HEK293 (cell line): Measurements from ENCODE around the gene ADA.

Experiments
- CTCF ChIA-PET: fragments of 350-600 bp; formaldehyde crosslinking; extraction: SDS; loops from one replicate; lab custom pipeline; 2021; ENCODE audit warnings: antibody characterized with exemption; lab: Yijun Ruan, JAX
- POLR2A ChIA-PET: fragments of 300-600 bp; formaldehyde crosslinking; extraction: SDS; loops from one replicate; lab custom pipeline; 2020; ENCODE audit warnings: antibody characterized with exemption, inconsistent platforms; lab: Yijun Ruan, JAX
- H3K27ac ChIP-seq: fragments of 200-500 bp; sonication (Bioruptor generic); 2 replicates; pipeline ENCODE4 v1.5.1; 2014; ENCODE audit warnings: low read depth, low read length, control low read depth, inconsistent platforms; ENCODE audit errors: extremely low read depth
- H3K36me3 ChIP-seq, 2 experiments: fragments of 200-500 bp in 1 of 2; sonication (Bioruptor generic) in 1 of 2; 1 replicate in 1 of 2; 2 replicates in 1 of 2; pipeline ENCODE4 v1.5.1; 2014 to 2017; ENCODE audit warnings: inconsistent platforms in 2 of 2, low read length in 2 of 2; ENCODE audit not compliant: control insufficient read depth in 2 of 2, insufficient read depth in 1 of 2
- H3K4me1 ChIP-seq: fragments of 200-500 bp; sonication (Bioruptor generic); 2 replicates; pipeline ENCODE4 v1.5.1; 2014; ENCODE audit warnings: mild to moderate bottlenecking, low read length, inconsistent platforms; ENCODE audit not compliant: control insufficient read depth, insufficient read depth
- H3K4me3 ChIP-seq: 2 replicates; pipeline ENCODE4 v1.5.1; 2011; ENCODE audit warnings: low read depth, mild to moderate bottlenecking, control low read depth, low read length, moderate library complexity
- H3K9me3 ChIP-seq: fragments of 200-500 bp; sonication (Bioruptor generic); 2 replicates; pipeline ENCODE4 v1.5.1; 2014; ENCODE audit warnings: low read depth, low read length, inconsistent platforms; ENCODE audit not compliant: control insufficient read depth, insufficient read depth
- GLI2 ChIP-seq: fragments of 450-650 bp; formaldehyde crosslinking; IDR thresholded peaks from 2 replicates; pipeline ENCODE4; 2017; ENCODE audit warnings: missing biosample characterization, missing genetic modification characterization, low read depth, borderline replicate concordance
- GLIS2 ChIP-seq: fragments of 450-650 bp; formaldehyde crosslinking; IDR thresholded peaks from 2 replicates; pipeline ENCODE4 v1.5.1; 2016; ENCODE audit warnings: missing biosample characterization, missing genetic modification characterization
- IKZF3 ChIP-seq: fragments of 450-650 bp; IDR thresholded peaks from 2 replicates; pipeline ENCODE4 v1.5.0; 2018; ENCODE audit warnings: missing biosample characterization, mild to moderate bottlenecking, missing genetic modification characterization, moderate library complexity
- MYNN ChIP-seq: fragments of 450-650 bp; formaldehyde crosslinking; IDR thresholded peaks from 2 replicates; pipeline ENCODE4 v1.5.1; 2016; ENCODE audit warnings: missing biosample characterization, missing genetic modification characterization, borderline replicate concordance
- MZF1 ChIP-seq: fragments of 450-650 bp; formaldehyde crosslinking; IDR thresholded peaks from 2 replicates; pipeline ENCODE4 v1.5.1; 2017; ENCODE audit warnings: missing biosample characterization, missing genetic modification characterization, borderline replicate concordance
- RBAK ChIP-seq: fragments of 450-650 bp; formaldehyde crosslinking; IDR thresholded peaks from 2 replicates; pipeline ENCODE4 v1.5.1; 2016; ENCODE audit warnings: missing biosample characterization, missing genetic modification characterization
- SCRT2 ChIP-seq: fragments of 450-650 bp; formaldehyde crosslinking; IDR thresholded peaks from 2 replicates; pipeline ENCODE4 v1.5.1; 2016; ENCODE audit warnings: missing biosample characterization, missing genetic modification characterization
- TRIM28 ChIP-seq: IDR thresholded peaks from 2 replicates; pipeline ENCODE4 v1.6.1; 2011; ENCODE audit warnings: low read length, control low read depth, borderline replicate concordance
- YY1 ChIP-seq: fragments of 450-650 bp; formaldehyde crosslinking; IDR thresholded peaks from 2 replicates; pipeline ENCODE4 v1.5.1; 2018; ENCODE audit warnings: missing biosample characterization, missing genetic modification characterization
- ZFP37 ChIP-seq: fragments of 450-650 bp; formaldehyde crosslinking; IDR thresholded peaks from 2 replicates; pipeline ENCODE4 v1.5.1; 2016; ENCODE audit warnings: missing biosample characterization, missing genetic modification characterization
- ZFP41 ChIP-seq: fragments of 450-650 bp; formaldehyde crosslinking; IDR thresholded peaks from 2 replicates; pipeline ENCODE4 v1.5.1; 2016; ENCODE audit warnings: missing biosample characterization, missing genetic modification characterization, borderline replicate concordance
- ZNF114 ChIP-seq: fragments of 450-650 bp; formaldehyde crosslinking; IDR thresholded peaks from 2 replicates; pipeline ENCODE4 v1.5.0; 2017; ENCODE audit warnings: missing biosample characterization, missing genetic modification characterization
- ZNF202 ChIP-seq: fragments of 450-650 bp; formaldehyde crosslinking; IDR thresholded peaks from 2 replicates; pipeline ENCODE4 v1.5.1; 2016; ENCODE audit warnings: missing biosample characterization, missing genetic modification characterization, borderline replicate concordance
- ZNF248 ChIP-seq: fragments of 450-650 bp; formaldehyde crosslinking; IDR thresholded peaks from 2 replicates; pipeline ENCODE4 v1.5.1; 2017; ENCODE audit warnings: missing biosample characterization, missing genetic modification characterization
- ZNF391 ChIP-seq: fragments of 450-650 bp; formaldehyde crosslinking; IDR thresholded peaks from 2 replicates; pipeline ENCODE4 v1.5.1; 2016; ENCODE audit warnings: low read depth, missing biosample characterization, missing genetic modification characterization, borderline replicate concordance
- ZNF394 ChIP-seq: fragments of 450-650 bp; formaldehyde crosslinking; IDR thresholded peaks from 2 replicates; pipeline ENCODE4 v1.5.1; 2016; ENCODE audit warnings: missing biosample characterization, missing genetic modification characterization, mild to moderate bottlenecking, moderate library complexity, borderline replicate concordance
- ZNF433 ChIP-seq: fragments of 450-650 bp; formaldehyde crosslinking; IDR thresholded peaks from 2 replicates; pipeline ENCODE4 v1.5.1; 2016; ENCODE audit warnings: missing biosample characterization, missing genetic modification characterization, low read depth
- ZNF747 ChIP-seq: fragments of 450-650 bp; formaldehyde crosslinking; IDR thresholded peaks from 2 replicates; pipeline ENCODE4 v1.5.1; 2016; ENCODE audit warnings: missing biosample characterization, missing genetic modification characterization
- ZNF791 ChIP-seq: fragments of 450-650 bp; formaldehyde crosslinking; IDR thresholded peaks from 2 replicates; pipeline ENCODE4 v1.5.1; 2016; ENCODE audit warnings: missing biosample characterization, missing genetic modification characterization
- ZNF843 ChIP-seq: fragments of 450-650 bp; formaldehyde crosslinking; IDR thresholded peaks from 2 replicates; pipeline ENCODE4 v1.5.1; 2016; ENCODE audit warnings: missing biosample characterization, missing genetic modification characterization
- ZSCAN23 ChIP-seq: fragments of 450-650 bp; formaldehyde crosslinking; IDR thresholded peaks from 2 replicates; pipeline ENCODE4 v1.5.1; 2016; ENCODE audit warnings: missing biosample characterization, missing genetic modification characterization
- TF ChIP-seq, protein P1 (sequence below): fragments of 450-650 bp; formaldehyde crosslinking; IDR thresholded peaks from 2 replicates; pipeline ENCODE4 v1.5.0; 2017; ENCODE audit warnings: missing biosample characterization, missing genetic modification characterization, borderline replicate concordance
- TF ChIP-seq, protein P2 (sequence below): fragments of 450-650 bp; formaldehyde crosslinking; IDR thresholded peaks from 2 replicates; pipeline ENCODE4; 2016; ENCODE audit warnings: missing biosample characterization, missing genetic modification characterization
- TF ChIP-seq, protein P3 (sequence below): fragments of 450-650 bp; formaldehyde crosslinking; IDR thresholded peaks from 2 replicates; pipeline ENCODE4 v1.5.1; 2016; ENCODE audit warnings: missing biosample characterization, missing genetic modification characterization, borderline replicate concordance
- TF ChIP-seq, protein P4 (sequence below): fragments of 450-650 bp; formaldehyde crosslinking; IDR thresholded peaks from 2 replicates; pipeline ENCODE4 v1.5.1; 2016; ENCODE audit warnings: missing biosample characterization, missing genetic modification characterization
- TF ChIP-seq, protein P5 (sequence below): fragments of 450-650 bp; IDR thresholded peaks from 2 replicates; pipeline ENCODE4 v1.5.1; 2018; ENCODE audit warnings: missing biosample characterization, mild to moderate bottlenecking, missing genetic modification characterization

The ADA gene

DNA sequence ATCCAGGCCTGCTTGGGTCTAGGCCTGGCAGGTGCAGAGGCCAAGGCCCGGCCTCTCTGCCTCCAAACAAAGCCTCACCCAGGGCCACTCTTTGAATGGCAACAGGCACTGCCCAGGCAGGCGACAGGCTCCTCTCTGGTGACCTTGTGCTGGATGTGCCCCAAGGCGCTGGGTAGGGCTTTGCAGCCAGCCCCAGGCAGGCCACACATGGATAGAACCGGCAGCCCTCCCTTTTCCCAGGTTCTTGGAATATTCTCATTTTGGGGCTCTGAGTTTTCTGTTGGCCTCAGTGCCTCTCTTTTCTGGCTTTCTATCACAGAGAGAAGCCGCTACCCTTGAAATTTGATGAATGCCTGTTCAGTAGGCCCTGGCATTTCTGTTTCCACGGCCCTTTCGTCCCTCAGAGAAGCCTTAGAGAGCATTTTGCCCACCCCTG is 50.2 kb downstream of the ADA start:
- POLR2A ChIA-PET = no interaction called here
- H3K4me1 ChIP-seq = peaks cover 8% of the 10 kb centered on the region; the same call in 1 of the 2 replicates
- CTCF ChIA-PET = interaction anchor here (0.7 to 1.0 kb wide), 4 partner anchors 8 to 267 kb away, joined by 3 read pairs; no protein-coding TSS in a partner anchor

DNA sequence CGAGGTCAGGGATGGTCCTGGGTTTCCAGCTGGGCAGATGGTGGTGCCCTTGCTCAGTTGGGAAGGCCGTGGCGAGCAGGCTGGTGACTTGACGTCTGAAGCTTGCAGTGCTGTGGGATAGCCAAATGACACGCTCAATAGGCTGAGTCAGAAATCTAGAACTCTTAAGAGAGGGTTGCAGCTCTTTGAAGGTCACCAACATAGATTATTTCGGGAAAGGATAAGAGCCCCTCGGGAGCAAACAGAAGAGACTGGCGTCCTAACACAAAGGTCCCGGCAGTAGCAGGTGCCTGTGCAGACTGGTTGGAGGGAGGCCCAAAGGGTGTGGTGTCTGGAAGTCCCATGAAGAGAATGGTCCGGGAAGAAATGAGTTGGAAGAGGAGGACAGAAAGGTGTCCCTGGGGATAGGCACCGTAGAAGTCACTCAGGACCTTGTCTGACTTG is 50.7 kb downstream of the ADA start:
- CTCF ChIA-PET = interaction anchor here (0.7 kb wide), 1 partner anchor 12 kb away, joined by 3 read pairs; no protein-coding TSS in a partner anchor

More for the DNA sequence above, 50.2 kb downstream of the ADA start:
- TF ChIP-seq SCRT2 (tag by site-specific recombination) (peak; percentile 68; the same call in 1 of the 2 replicates), ZSCAN23 (tag by site-specific recombination) (no peak)
- TF ChIP-seq, all 188 proteins: peak for 1
- Histone ChIP-seq H3K9me3 (no peaks in the 10 kb centered on the region), H3K27ac (no peak overlapping the region), H3K36me3 (no peaks in the 10 kb centered on the region), H3K4me3 (no peak overlapping the region)

DNA sequence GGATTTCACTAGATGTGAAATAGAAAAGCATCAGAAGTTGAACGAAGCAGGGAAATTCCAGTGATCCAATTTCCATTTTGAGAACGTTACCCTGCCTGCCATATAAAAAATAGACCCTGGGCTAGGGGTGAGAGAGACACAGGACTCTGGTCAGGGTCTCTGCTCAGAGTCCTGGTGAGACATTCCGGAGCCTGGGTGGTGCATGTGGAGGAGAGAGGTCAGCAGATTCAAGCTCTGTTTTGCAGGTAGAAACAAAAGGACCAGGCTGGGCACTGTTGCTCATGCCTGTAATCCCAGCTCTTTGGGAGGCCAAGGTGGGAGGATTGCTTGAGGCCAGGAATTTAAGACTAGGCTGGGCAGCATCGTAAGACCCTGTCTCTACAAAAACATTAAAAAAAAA is 51.2 kb downstream of the ADA start:
- H3K4me3 ChIP-seq = no peak overlapping the region
- ChIA-PET CTCF (interaction anchor here (0.7 kb wide), 1 partner anchor 12 kb away, joined by 3 read pairs; no protein-coding TSS in a partner anchor), POLR2A (no interaction called here)
- no peaks in the 10 kb centered on the region for H3K9me3 ChIP-seq
- no peak for TF ChIP-seq GLI2 (tag by site-specific recombination)
- TF ChIP-seq, protein P1, sequence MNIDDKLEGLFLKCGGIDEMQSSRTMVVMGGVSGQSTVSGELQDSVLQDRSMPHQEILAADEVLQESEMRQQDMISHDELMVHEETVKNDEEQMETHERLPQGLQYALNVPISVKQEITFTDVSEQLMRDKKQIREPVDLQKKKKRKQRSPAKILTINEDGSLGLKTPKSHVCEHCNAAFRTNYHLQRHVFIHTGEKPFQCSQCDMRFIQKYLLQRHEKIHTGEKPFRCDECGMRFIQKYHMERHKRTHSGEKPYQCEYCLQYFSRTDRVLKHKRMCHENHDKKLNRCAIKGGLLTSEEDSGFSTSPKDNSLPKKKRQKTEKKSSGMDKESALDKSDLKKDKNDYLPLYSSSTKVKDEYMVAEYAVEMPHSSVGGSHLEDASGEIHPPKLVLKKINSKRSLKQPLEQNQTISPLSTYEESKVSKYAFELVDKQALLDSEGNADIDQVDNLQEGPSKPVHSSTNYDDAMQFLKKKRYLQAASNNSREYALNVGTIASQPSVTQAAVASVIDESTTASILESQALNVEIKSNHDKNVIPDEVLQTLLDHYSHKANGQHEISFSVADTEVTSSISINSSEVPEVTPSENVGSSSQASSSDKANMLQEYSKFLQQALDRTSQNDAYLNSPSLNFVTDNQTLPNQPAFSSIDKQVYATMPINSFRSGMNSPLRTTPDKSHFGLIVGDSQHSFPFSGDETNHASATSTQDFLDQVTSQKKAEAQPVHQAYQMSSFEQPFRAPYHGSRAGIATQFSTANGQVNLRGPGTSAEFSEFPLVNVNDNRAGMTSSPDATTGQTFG (tag by site-specific recombination) = no peak
- TF ChIP-seq, protein P2, sequence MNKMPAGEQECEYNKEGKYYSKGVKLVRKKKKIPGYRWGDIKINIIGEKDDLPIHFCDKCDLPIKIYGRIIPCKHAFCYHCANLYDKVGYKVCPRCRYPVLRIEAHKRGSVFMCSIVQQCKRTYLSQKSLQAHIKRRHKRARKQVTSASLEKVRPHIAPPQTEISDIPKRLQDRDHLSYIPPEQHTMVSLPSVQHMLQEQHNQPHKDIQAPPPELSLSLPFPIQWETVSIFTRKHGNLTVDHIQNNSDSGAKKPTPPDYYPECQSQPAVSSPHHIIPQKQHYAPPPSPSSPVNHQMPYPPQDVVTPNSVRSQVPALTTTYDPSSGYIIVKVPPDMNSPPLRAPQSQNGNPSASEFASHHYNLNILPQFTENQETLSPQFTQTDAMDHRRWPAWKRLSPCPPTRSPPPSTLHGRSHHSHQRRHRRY (tag by site-specific recombination) = no peak
- TF ChIP-seq, protein P3, sequence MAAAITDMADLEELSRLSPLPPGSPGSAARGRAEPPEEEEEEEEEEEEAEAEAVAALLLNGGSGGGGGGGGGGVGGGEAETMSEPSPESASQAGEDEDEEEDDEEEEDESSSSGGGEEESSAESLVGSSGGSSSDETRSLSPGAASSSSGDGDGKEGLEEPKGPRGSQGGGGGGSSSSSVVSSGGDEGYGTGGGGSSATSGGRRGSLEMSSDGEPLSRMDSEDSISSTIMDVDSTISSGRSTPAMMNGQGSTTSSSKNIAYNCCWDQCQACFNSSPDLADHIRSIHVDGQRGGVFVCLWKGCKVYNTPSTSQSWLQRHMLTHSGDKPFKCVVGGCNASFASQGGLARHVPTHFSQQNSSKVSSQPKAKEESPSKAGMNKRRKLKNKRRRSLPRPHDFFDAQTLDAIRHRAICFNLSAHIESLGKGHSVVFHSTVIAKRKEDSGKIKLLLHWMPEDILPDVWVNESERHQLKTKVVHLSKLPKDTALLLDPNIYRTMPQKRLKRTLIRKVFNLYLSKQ (tag by site-specific recombination) = no peak
- TF ChIP-seq ZNF248 (tag by site-specific recombination) = no peak
- no peak for TF ChIP-seq ZFP41 (tag by site-specific recombination)
- no peak for TF ChIP-seq ZNF843
- no peak for TF ChIP-seq ZNF391 (tag by site-specific recombination)
- TF ChIP-seq TRIM28 = no peak
- TF ChIP-seq, protein P4, sequence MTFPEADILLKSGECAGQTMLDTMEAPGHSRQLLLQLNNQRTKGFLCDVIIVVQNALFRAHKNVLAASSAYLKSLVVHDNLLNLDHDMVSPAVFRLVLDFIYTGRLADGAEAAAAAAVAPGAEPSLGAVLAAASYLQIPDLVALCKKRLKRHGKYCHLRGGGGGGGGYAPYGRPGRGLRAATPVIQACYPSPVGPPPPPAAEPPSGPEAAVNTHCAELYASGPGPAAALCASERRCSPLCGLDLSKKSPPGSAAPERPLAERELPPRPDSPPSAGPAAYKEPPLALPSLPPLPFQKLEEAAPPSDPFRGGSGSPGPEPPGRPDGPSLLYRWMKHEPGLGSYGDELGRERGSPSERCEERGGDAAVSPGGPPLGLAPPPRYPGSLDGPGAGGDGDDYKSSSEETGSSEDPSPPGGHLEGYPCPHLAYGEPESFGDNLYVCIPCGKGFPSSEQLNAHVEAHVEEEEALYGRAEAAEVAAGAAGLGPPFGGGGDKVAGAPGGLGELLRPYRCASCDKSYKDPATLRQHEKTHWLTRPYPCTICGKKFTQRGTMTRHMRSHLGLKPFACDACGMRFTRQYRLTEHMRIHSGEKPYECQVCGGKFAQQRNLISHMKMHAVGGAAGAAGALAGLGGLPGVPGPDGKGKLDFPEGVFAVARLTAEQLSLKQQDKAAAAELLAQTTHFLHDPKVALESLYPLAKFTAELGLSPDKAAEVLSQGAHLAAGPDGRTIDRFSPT (tag by site-specific recombination) = no peak
- no peak for TF ChIP-seq ZNF747 (tag by site-specific recombination)
- no peak for TF ChIP-seq RBAK
- TF ChIP-seq MYNN = no peak
- TF ChIP-seq YY1 = no peak
- TF ChIP-seq ZNF202 (tag by site-specific recombination) = no peak
- H3K27ac ChIP-seq = no peak overlapping the region
- no peaks in the 10 kb centered on the region for H3K36me3 ChIP-seq
- H3K4me1 ChIP-seq = peaks cover 8% of the 10 kb centered on the region; the same call in 1 of the 2 replicates

More for the DNA sequence above, 50.7 kb downstream of the ADA start:
- TF ChIP-seq YY1 (no peak), IKZF3 (no peak), ZNF791 (tag by site-specific recombination) (no peak), MZF1 (tag by site-specific recombination) (no peak), ZNF394 (tag by site-specific recombination) (no peak), ZFP37 (tag by site-specific recombination) (no peak), GLIS2 (tag by site-specific recombination) (no peak), ZNF114 (no peak), ZNF433 (tag by site-specific recombination) (no peak)
- TF ChIP-seq, protein P5, sequence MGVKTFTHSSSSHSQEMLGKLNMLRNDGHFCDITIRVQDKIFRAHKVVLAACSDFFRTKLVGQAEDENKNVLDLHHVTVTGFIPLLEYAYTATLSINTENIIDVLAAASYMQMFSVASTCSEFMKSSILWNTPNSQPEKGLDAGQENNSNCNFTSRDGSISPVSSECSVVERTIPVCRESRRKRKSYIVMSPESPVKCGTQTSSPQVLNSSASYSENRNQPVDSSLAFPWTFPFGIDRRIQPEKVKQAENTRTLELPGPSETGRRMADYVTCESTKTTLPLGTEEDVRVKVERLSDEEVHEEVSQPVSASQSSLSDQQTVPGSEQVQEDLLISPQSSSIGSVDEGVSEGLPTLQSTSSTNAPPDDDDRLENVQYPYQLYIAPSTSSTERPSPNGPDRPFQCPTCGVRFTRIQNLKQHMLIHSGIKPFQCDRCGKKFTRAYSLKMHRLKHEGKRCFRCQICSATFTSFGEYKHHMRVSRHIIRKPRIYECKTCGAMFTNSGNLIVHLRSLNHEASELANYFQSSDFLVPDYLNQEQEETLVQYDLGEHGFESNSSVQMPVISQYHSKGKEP (tag by site-specific recombination) = no peak
- Histone ChIP-seq H3K4me3 (no peak overlapping the region), H3K4me1 (peaks cover 8% of the 10 kb centered on the region; the same call in 1 of the 2 replicates), H3K36me3 (no peaks in the 10 kb centered on the region), H3K27ac (no peak overlapping the region), H3K9me3 (no peaks in the 10 kb centered on the region)
- POLR2A ChIA-PET = no interaction called here
